ENCODE data around the gene PYM1.

PYM1 gene

GRCh38 chr12:55861396-55861795, 66.3 kb downstream of the PYM1 start:
- no peak overlapping the region for H3K4me3 ChIP-seq (ENCODE audit: low read depth in 1 of 2, low read length in 2 of 2)
- H3K27ac ChIP-seq (ENCODE audit: low read length), result no peak overlapping the region
- H3K36me3 ChIP-seq (ENCODE audit: control insufficient read depth in 1 of 2, insufficient read depth in 2 of 2, low read length in 2 of 2), result no peaks in the 10 kb centered on the region
- no peaks in the 10 kb centered on the region for H3K27me3 ChIP-seq (ENCODE audit: low read depth, low read length)
- H3K9me3 ChIP-seq (ENCODE audit: control insufficient read depth in 1 of 2, low read length in 2 of 2), result peaks cover 0 to 5% of the 10 kb centered on the region in 2 donors
- H3K4me1 ChIP-seq (ENCODE audit: control insufficient read depth in 1 of 2, insufficient read depth in 2 of 2, low read length in 2 of 2), result no peaks in the 10 kb centered on the region

- peaks cover 0 to 9% of the 10 kb centered on the region in 2 donors for H3K36me3 ChIP-seq (ENCODE audit: control insufficient read depth in 1 of 2, insufficient read depth in 2 of 2, low read length in 2 of 2)
- H3K4me3 ChIP-seq (ENCODE audit: low read depth in 1 of 2, low read length in 2 of 2), result no peak overlapping the region
- H3K27me3 ChIP-seq (ENCODE audit: low read depth, low read length), result no peaks in the 10 kb centered on the region
- H3K9me3 ChIP-seq (ENCODE audit: control insufficient read depth in 1 of 2, low read length in 2 of 2), result no peaks in the 10 kb centered on the region
- H3K4me1 ChIP-seq (ENCODE audit: control insufficient read depth in 1 of 2, insufficient read depth in 2 of 2, low read length in 2 of 2), result no peaks in the 10 kb centered on the region
- H3K27ac ChIP-seq (ENCODE audit: low read length), result no peak overlapping the region
Observed at GRCh38 chr12:55852740-55853139, 75.0 kb downstream of the PYM1 start.

Data from muscle layer of duodenum (tissue), 2 donors.